ENCODE results near the gene ARHGAP24.
"Not testable (repeated sequence)": the region's sequence is repeated elsewhere in the genome, so short reads cannot be mapped to it uniquely, and the experiment has no call there.

Gene ARHGAP24

GRCh38 chr4:85642356-85643100 lies 167.6 kb downstream of the ARHGAP24 start:
- DNase-seq (ENCODE audit: low read depth in 2 of 3, low spot score in 2 of 3): no peak

GRCh38 chr4:85644061-85644460 lies 169.1 kb downstream of the ARHGAP24 start:
- DNase-seq (ENCODE audit: low read depth in 2 of 3, low spot score in 2 of 3): no peak

- DNase-seq (ENCODE audit: low read depth in 2 of 3, low spot score in 2 of 3): no peak
These were observed 176.0 kb downstream of the ARHGAP24 start for GRCh38 chr4:85650908-85651307.

- no peak for DNase-seq (ENCODE audit: low read depth in 2 of 3, low spot score in 2 of 3)
These were observed 182.0 kb downstream of the ARHGAP24 start for GRCh38 chr4:85656759-85657505.

- DNase-seq (ENCODE audit: low read depth in 2 of 3, low spot score in 2 of 3): no peak
These were observed 184.0 kb downstream of the ARHGAP24 start for GRCh38 chr4:85658766-85659439.

GRCh38 chr4:85659610-85660218 lies 184.8 kb downstream of the ARHGAP24 start:
- DNase-seq (ENCODE audit: low read depth in 2 of 3, low spot score in 2 of 3): no peak

- not testable (repeated sequence) for DNase-seq (ENCODE audit: low read depth in 2 of 3, low spot score in 2 of 3)
These were observed 191.7 kb downstream of the ARHGAP24 start for GRCh38 chr4:85666625-85667024.

GRCh38 chr4:85669204-85669603 lies 194.3 kb downstream of the ARHGAP24 start:
- DNase-seq (ENCODE audit: low read depth in 2 of 3, low spot score in 2 of 3): no peak

- DNase-seq (ENCODE audit: low read depth in 2 of 3, low spot score in 2 of 3): no peak
These were observed 195.1 kb downstream of the ARHGAP24 start for GRCh38 chr4:85669992-85670548.

GRCh38 chr4:85671120-85671519 lies 196.2 kb downstream of the ARHGAP24 start:
- no peak for DNase-seq (ENCODE audit: low read depth in 2 of 3, low spot score in 2 of 3)

- no peak for DNase-seq (ENCODE audit: low read depth in 2 of 3, low spot score in 2 of 3)
These were observed 197.2 kb downstream of the ARHGAP24 start for GRCh38 chr4:85672116-85672515.

- no peak for DNase-seq (ENCODE audit: low read depth in 2 of 3, low spot score in 2 of 3)
These were observed 198.0 kb downstream of the ARHGAP24 start for GRCh38 chr4:85672959-85673358.

- DNase-seq (ENCODE audit: low read depth in 2 of 3, low spot score in 2 of 3): no peak
These were observed 198.6 kb downstream of the ARHGAP24 start for GRCh38 chr4:85673540-85673939.

GRCh38 chr4:85675076-85676049 lies 200.4 kb downstream of the ARHGAP24 start:
- no peak for DNase-seq (ENCODE audit: low read depth in 2 of 3, low spot score in 2 of 3)

GRCh38 chr4:85676050-85676425 lies 201.1 kb downstream of the ARHGAP24 start:
- no peak for DNase-seq (ENCODE audit: low read depth in 2 of 3, low spot score in 2 of 3)

- DNase-seq (ENCODE audit: low read depth in 2 of 3, low spot score in 2 of 3): no peak
These were observed 202.1 kb downstream of the ARHGAP24 start for GRCh38 chr4:85676850-85677590.

- no peak for DNase-seq (ENCODE audit: low read depth in 2 of 3, low spot score in 2 of 3)
These were observed 206.3 kb downstream of the ARHGAP24 start for GRCh38 chr4:85681221-85681657.

GRCh38 chr4:85681921-85682320 lies 207.0 kb downstream of the ARHGAP24 start:
- DNase-seq (ENCODE audit: low read depth in 2 of 3, low spot score in 2 of 3): no peak

GRCh38 chr4:85682391-85682790 lies 207.4 kb downstream of the ARHGAP24 start:
- no peak for DNase-seq (ENCODE audit: low read depth in 2 of 3, low spot score in 2 of 3)

All from activated CD8-positive, alpha-beta memory T cell treated with anti-CD3 and anti-CD28 coated beads for 48 hours (primary cell).